H54 (cell line): ENCODE measurements around the gene CAMTA1.

Experiments
- DNase-seq: peaks from one replicate; pipeline ENCODE4 v3.0.0; 2011; ENCODE audit warnings: low spot score, mixed read lengths; ENCODE audit not compliant: insufficient read length
- FAIRE-seq: peaks from 3 replicates; lab custom pipeline; 2011; peaks lifted over from hg19 to GRCh38; lab: Jason Lieb, UNC
- POLR2A ChIP-seq: IDR thresholded peaks from 2 replicates; pipeline ENCODE4 v1.6.1; 2011; ENCODE audit warnings: low read depth, mild to moderate bottlenecking, low read length

CAMTA1 gene

DNA sequence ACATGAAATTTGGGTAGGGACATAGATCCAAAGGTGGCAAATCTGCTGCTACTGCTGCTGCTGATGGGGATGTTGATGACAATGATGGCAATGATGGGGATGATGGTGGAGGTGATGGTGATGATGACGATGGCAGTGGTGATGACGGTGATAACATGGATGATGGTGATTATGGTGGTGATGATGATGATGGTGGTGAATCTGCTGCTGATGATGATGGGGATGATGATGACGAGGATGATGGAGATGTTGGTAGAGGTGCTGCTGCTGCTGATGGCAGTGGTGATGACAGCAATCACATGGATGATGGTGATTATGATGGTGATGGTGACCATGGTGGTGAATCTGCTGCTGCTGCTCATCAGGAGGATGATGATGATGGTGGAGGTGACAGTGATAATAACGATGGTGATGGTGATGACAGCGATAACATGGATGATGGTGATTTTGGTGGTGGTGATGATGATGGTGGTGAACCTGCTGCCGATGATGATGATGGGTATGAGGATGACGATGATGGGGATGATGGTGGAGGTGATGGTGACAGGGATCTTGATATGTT lies 644.9 kb downstream of the CAMTA1 start:
- FAIRE-seq (no peak), DNase-seq (no peak)
- TF ChIP-seq POLR2A = no peak

DNA sequence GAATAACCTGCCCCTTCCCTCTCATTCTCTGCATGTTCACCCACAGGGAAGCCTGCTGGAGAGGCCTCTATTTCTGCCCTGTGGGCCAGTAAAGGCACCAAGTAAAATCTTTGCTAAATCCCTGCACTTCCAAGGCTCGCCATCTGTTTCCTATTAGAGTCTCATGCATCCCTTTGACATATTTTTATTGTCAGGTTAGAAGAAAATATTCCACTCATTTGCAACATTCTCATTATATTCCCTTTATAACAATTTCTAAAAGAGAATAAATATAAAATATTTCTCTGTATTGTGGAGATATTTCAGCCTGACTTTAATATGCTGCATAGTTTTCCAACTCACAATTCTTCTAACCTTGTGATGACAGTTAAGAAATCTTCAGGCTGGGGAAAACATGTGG lies 645.4 kb downstream of the CAMTA1 start:
- FAIRE-seq (no peak), DNase-seq (no peak)
- no peak for TF ChIP-seq POLR2A

DNA sequence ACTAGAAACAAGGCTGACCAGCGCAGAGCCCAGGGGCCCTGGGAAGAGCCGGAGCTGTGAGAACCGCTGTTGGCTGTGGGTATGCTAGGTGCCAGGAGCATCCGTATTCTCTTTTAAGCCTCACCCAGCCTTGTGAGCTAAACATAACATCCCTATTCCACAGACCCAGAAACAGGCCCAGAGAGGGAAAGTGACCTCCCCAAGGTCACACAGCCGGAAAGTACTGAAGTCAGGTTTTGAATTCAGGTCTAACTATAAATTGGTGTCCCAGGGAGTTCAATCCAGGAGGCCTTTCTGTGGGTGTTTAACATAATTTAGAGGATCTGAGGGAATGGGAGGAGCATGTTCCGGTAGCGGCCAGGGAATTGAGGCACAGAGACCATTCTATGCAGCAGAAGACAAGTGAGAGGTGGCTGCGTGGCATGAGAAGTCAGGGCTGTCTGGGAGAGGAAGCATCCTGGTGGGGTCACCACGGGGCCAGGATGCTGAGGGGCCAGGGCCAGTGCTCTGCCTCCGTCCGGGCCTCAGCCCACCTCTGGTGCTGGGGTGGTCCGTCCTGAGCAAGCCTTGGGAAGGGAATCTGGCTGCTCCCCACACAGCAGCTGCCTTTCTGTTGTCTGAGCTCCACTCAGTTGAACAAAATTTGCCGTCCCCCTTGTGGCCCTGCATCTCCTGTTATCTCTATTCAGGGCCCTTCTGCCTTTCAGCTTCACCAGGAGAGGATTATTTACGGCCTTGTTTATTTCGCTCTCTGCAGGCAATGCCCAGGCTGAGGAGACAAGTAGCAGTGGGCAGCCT lies 647.0 kb downstream of the CAMTA1 start:
- DNase-seq (no peak), FAIRE-seq (no peak)
- no peak for TF ChIP-seq POLR2A

DNA sequence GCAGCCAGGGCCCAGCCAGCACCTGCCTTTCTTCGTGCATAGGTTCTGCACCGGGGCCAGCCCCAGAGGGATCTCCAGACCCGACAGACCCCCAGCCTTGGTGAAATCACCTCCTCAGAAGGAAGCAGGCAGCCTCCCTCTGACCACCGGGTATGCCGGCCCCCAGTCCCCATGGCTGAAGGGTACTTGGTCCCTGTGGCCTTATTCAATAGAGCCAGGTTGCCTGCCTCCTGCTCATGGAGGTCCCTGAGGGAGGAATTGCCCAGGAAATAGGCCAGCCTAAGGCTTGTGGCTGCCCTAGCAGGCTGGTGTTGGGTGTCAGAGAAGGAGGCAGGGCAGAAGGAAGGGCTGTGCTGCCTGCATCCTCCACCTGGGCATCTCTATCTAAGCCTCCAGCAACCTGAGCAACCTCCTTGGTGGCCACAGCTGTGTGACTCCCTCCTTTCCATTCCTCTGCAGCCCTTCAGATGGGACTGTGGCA lies 647.7 kb downstream of the CAMTA1 start:
- no peak for TF ChIP-seq POLR2A
- FAIRE-seq (no peak), DNase-seq (no peak)

DNA sequence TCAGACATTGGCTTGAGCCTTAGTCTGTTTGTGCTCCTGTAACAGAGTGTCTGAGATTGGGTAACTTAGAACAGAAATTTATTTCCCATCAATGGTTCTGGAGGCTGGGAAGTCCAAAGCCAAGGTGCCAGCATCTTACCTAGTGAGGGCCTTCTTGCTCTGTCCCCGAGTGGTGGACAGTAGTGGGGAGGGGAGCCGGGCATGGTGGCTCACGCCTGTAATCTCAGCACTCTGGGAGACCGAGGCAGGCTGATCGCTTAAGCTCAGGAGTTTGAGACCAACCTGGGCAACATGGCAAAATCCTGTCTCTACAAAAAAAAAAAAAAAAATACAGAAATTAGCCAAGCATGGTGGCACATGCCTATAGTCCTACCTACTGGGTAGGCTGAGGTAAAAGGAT lies 649.3 kb downstream of the CAMTA1 start:
- no peak for TF ChIP-seq POLR2A
- FAIRE-seq (no peak), DNase-seq (no peak)

DNA sequence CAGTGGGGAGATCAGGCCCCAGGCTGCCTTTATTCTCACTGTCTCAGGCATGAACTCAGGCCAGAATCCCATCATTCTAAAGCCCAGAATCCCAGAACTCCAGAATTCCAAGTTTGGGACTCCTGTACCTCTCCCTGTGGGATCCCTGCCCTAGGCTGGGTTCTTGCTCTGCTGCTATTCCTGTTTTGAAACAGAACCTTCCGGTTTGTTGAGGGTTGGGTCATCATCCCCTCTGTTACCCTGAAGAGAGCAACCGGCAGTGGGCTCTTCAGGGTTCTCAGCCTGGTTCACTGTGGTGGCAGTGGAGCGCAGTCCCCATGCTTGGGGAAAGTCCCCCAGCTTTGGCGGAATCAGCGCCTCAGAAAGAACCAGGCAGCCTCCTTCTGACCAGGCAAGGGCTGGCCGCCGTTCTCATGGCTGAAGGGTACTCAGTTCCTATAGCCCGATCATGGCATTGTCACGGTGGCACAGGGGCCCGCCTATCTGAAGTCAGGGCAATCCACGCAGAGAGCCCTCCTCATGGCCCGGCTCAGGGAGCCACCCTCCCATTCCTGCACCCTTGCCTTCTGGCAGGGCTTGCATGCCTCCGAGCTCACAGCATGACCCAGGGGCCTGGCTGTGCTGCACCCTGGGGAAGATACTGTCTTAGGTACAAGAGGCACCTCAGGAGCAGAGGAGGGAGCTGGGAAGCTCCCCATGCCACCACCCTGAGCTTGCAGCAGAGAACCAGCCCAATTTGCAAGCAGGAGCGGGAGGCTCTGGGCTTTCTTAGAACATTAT lies 650.2 kb downstream of the CAMTA1 start:
- FAIRE-seq (no peak), DNase-seq (no peak)
- TF ChIP-seq POLR2A = no peak

DNA sequence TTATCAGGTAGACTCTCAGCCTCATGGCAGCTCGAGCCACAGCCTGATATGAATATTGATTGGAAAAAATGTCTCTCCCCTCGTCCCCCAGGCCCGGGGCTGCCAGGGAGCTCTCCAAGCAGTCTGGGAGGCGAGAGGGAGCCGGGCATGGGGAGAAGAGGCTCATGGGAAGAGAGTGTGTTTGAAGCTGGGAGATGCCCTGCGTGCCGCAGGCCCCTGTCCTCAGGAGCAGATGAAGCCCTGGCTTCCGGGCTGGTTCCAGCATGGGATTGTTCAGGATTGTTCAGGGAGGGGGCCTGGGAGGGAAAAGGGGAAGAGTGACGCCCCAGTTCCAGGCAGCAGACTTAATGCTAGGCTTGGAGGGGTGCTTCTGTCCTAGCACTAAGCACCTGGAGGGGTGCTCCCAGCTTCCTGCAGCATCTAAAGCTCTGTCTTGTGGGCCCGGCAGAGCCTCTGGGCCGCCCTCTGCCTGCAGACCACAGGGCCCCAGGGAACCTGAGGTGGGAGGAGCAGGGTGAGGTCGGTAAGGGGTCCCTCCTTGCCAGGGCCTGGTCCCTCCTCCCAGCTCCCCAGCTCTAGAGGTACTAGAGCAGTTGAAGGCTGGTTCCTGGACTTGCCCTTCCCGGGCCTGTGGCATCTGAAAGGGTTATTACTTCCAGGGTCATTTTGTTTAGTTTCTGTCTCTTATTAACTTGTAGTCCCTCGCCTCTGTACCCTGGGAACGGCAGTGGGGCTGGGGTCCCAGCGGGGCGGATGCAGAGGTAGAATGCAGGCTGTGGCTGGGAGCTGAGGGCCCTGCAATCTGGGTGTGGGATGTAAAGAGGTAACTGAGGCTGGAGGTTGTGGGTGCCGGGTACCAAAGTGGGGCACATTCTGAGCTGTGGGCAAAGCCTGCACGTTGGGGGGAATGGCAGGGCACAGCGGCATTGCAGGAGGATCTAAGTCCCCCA lies 651.1 kb downstream of the CAMTA1 start:
- FAIRE-seq (no peak), DNase-seq (no peak)
- no peak for TF ChIP-seq POLR2A

DNA sequence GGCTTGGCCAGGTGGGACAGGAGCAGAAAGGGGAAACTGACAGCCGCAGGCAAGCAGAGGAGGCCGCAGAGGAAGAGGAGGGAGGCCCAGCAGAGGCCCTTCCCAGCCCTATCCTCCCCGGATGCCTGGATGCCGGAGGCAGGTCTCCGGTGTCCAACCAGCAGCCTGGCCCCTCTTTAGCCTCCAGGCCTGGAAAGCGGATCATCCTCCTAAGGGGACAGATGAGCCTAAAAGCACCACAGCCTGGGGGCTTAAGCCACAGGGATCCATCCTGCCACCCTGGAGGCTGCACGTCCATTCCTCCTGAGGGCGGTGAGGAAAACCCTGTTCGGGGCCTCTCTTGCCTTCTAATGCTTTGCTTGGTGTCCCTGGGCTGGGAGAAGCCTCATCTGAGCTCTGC lies 651.8 kb downstream of the CAMTA1 start:
- no peak for TF ChIP-seq POLR2A
- DNase-seq (no peak), FAIRE-seq (no peak)

DNA sequence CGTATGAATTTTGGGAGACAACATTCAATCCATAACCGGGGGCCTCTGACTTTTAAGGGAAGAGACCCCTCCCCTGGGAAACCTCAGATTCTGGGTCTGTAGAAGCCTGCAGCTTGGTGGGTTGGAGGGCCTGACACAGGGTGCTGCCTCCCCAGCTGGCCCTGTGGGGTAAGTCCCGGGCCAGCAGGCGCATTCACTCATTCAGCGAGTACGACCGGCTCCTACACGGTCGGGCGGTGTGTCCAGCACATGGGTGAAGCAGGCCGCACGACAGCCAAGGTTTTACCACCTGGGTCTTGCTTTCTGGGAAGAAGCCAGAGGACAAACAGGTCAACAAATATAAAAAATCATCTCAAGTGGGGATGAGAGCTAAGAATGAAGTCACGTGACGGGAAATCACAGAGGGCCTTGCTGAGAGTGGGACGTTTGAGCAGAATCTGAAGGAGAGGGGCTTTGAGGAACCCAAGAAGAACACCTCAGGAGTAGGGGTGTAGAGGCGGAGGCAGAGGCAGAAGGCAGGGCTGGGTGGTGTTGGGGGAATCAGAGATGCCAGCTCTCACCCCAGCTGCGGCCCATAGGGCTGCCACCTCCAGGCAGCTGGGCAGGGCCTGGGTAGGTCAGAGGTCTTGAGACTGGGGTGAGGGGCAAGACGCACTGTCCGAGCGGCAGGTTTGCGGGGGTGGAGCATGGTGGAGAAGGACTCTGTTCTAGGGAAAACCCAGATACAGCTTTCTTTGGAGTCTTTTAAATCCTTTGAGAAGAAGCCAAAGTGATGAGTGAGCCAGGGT lies 652.5 kb downstream of the CAMTA1 start:
- no peak for FAIRE-seq
- TF ChIP-seq POLR2A = no peak
- no peak for DNase-seq

DNA sequence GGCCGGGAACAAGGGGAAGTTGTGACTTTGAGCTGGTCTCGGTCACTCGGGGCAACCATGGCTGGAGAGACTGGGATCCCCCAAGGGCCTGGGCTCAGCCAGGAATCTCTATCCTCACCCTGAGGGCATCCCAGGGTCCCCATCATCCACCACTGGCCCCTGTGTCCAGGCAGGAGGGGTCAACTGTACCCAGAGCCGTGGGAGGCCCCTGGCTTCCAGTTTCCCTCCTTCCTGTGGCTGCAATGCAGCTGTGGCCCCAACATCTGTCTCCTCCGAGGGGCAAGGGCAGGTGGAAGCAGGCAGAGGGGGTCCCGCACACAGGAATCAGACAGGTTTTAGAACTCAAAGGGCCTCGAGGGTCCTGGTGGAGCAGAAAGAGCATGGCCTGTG lies 653.1 kb downstream of the CAMTA1 start:
- no peak for TF ChIP-seq POLR2A
- DNase-seq = no peak
- no peak for FAIRE-seq

DNA sequence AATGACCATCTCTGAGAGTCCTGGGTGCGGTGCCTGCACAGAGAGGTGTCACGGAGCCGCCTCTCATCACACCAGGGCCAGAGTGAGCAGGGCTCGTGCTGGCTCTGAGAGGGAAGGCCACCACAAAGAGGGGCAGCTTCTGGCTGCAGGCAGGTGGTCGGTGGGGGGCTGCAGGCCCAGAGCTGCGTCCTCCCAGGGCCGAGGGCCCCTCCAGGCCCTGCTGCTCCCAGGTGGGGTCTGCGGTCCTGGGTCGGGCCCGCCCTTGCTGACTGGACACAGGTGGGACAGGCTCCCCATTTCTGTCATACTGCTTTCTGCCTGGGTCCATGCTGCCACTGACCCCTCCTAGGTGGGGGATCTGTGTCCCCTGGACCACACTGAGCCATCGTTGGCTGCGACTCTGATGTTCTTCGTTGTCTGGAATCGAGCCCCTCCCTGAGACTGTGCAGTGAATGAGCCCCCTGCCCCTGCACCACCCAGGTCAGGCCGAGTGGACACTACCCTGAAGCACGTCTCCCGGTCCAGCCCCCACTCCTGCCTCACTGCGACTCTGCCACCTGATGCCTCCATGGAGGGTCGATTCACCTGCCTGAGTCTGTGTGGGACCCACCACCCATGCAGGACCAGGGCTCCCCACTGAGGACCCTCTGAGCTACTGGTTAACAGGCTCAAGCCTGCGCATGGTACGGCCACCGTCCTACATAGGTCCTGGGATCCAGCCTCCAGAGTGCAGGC lies 653.8 kb downstream of the CAMTA1 start:
- no peak for DNase-seq
- FAIRE-seq = no peak

DNA sequence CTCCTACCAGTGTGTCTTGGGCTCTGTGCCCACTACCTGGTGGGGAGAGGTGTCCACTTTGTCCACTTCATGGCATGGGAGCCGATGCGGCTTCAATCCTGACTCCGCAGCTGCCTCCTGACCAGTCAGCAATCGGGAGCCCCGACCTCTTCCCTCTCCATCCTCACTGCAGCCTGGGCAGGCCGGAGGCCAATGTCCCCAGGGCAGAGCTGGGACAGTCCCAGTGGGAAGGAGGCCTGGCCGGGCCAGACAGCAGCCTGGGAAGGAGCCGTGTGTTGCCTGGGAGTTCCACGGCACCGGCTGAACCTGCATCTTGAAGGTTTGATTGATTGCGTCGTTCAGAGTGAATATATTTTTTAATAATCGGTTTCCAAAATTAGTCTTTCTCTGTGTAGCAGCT lies 654.9 kb downstream of the CAMTA1 start:
- no peak for DNase-seq
- FAIRE-seq = no peak
- TF ChIP-seq POLR2A = no peak

More for the DNA sequence above, 653.8 kb downstream of the CAMTA1 start:
- no peak for TF ChIP-seq POLR2A
